Liver (tissue), 9 donors: ENCODE measurements around the gene WFS1. TPM values are rescaled to one million over a fixed set of nuclear protein-coding genes. Genes with fewer than 3 reads are reported as not detected.

Source experiments
- DNase-seq: peaks from one replicate; pipeline ENCODE4 v3.0.0-alpha.2; 2017; ENCODE audit warnings: low spot score
- H3K27ac ChIP-seq, 2 donors: one replicate each; pipeline ENCODE4 v1.7.0; 2013; ENCODE audit warnings: inconsistent platforms in 2 of 2, low read length in 2 of 2, control low read depth in 1 of 2, low read depth in 1 of 2, mild to moderate bottlenecking in 1 of 2
- H3K27me3 ChIP-seq, 4 donors: one replicate each; pipeline versions ENCODE4 v1.6.1 to v1.7.0; 2013; ENCODE audit warnings: low read length in 3 of 4, inconsistent platforms in 1 of 4, mild to moderate bottlenecking in 1 of 4, moderate library complexity in 1 of 4; ENCODE audit not compliant: control insufficient read depth in 4 of 4, insufficient read depth in 4 of 4
- H3K36me3 ChIP-seq, 4 donors: one replicate each; pipeline versions ENCODE4 v1.6.1 to v1.7.0; 2013; ENCODE audit warnings: low read length in 3 of 4, mild to moderate bottlenecking in 3 of 4, low read depth in 1 of 4, moderate library complexity in 1 of 4; ENCODE audit not compliant: control insufficient read depth in 4 of 4, insufficient read depth in 3 of 4
- H3K4me1 ChIP-seq, 4 donors: one replicate each; pipeline versions ENCODE4 v1.6.1 to v1.7.0; 2013; ENCODE audit warnings: low read length in 3 of 4, mild to moderate bottlenecking in 3 of 4, moderate library complexity in 1 of 4; ENCODE audit not compliant: control insufficient read depth in 4 of 4, insufficient read depth in 4 of 4
- H3K4me3 ChIP-seq, 3 donors: one replicate each; pipeline versions ENCODE4 v1.6.1 to v1.7.0; 2013; ENCODE audit warnings: low read length in 3 of 3, control low read depth in 1 of 3, low read depth in 1 of 3, mild to moderate bottlenecking in 1 of 3
- H3K9ac ChIP-seq, 2 donors: one replicate each; pipeline ENCODE4 v1.7.0; 2013; ENCODE audit warnings: low read length in 2 of 2, mild to moderate bottlenecking in 2 of 2, moderate library complexity in 2 of 2, control low read depth in 1 of 2, low read depth in 1 of 2
- H3K9me3 ChIP-seq, 4 donors: one replicate each; pipeline versions ENCODE4 v1.6.1 to v1.7.0; 2013; ENCODE audit warnings: low read length in 3 of 4; ENCODE audit not compliant: control insufficient read depth in 4 of 4
- ATF3 ChIP-seq: IDR thresholded peaks from 2 replicates; pipeline ENCODE4 v1.6.1; 2016; ENCODE audit warnings: antibody characterized with exemption
- EGR1 ChIP-seq, 2 donors: IDR thresholded peaks; 2 replicates each; pipeline ENCODE4 v1.6.1; 2016 to 2018; ENCODE audit warnings: antibody characterized with exemption in 2 of 2, low read depth in 2 of 2
- FOXA1 ChIP-seq: IDR thresholded peaks from 2 replicates; pipeline ENCODE4 v1.6.1; 2016; ENCODE audit warnings: antibody characterized with exemption
- FOXA2 ChIP-seq: IDR thresholded peaks from 2 replicates; pipeline ENCODE4 v1.6.1; 2016; ENCODE audit warnings: antibody characterized with exemption
- GABPA ChIP-seq, 2 donors: IDR thresholded peaks in 1 of 2; conservative IDR thresholded peaks in 1 of 2; 2 replicates each; pipeline ENCODE4 v1.6.1; 2016; ENCODE audit warnings: antibody characterized with exemption in 2 of 2, mild to moderate bottlenecking in 1 of 2, moderate library complexity in 1 of 2
- HNF4A ChIP-seq, 2 donors: conservative IDR thresholded peaks; 2 replicates each; pipeline ENCODE4 v1.6.1; 2016; ENCODE audit warnings: antibody characterized with exemption in 2 of 2, mild to moderate bottlenecking in 2 of 2
- HNF4G ChIP-seq: IDR thresholded peaks from 2 replicates; pipeline ENCODE4 v1.6.1; 2016; ENCODE audit warnings: antibody characterized with exemption
- JUND ChIP-seq, 2 donors: IDR thresholded peaks; 2 replicates each; pipeline ENCODE4 v1.6.1; 2016; ENCODE audit warnings: antibody characterized with exemption in 2 of 2
- MAX ChIP-seq: IDR thresholded peaks from 2 replicates; pipeline ENCODE4 v1.6.1; 2016; ENCODE audit warnings: antibody characterized with exemption
- NR2F2 ChIP-seq: IDR thresholded peaks from 2 replicates; pipeline ENCODE4 v1.6.1; 2016; ENCODE audit warnings: antibody characterized with exemption
- RAD21 ChIP-seq, 2 donors: IDR thresholded peaks; 2 replicates each; pipeline ENCODE4 v1.6.1; 2016; ENCODE audit warnings: antibody characterized with exemption in 2 of 2, mild to moderate bottlenecking in 2 of 2
- REST ChIP-seq: IDR thresholded peaks from 2 replicates; pipeline ENCODE4 v1.6.1; 2016; ENCODE audit warnings: antibody characterized with exemption, mild to moderate bottlenecking
- RXRA ChIP-seq, 2 donors: IDR thresholded peaks; 2 replicates each; pipeline ENCODE4 v1.6.1; 2017 to 2018; ENCODE audit warnings: antibody characterized with exemption in 2 of 2, mild to moderate bottlenecking in 1 of 2
- SP1 ChIP-seq: IDR thresholded peaks from 2 replicates; pipeline ENCODE4 v1.6.1; 2018; ENCODE audit warnings: antibody characterized with exemption, mild to moderate bottlenecking
- TAF1 ChIP-seq: conservative IDR thresholded peaks from 2 replicates; pipeline ENCODE4 v1.6.1; 2016; ENCODE audit warnings: antibody characterized with exemption, mild to moderate bottlenecking
- YY1 ChIP-seq: IDR thresholded peaks from 2 replicates; pipeline ENCODE4 v1.6.1; 2016; ENCODE audit warnings: antibody characterized with exemption, mild to moderate bottlenecking
- ZBTB33 ChIP-seq: IDR thresholded peaks from 2 replicates; pipeline ENCODE4 v1.6.1; 2016; ENCODE audit warnings: antibody characterized with exemption
- WGBS: extraction: QIAGEN DNeasy Blood & Tissue Kit; methylation state at CpG from one replicate; pipeline ENCODE4 v1.1.7; 2013; 5-methylcytosine and 5-hydroxymethylcytosine counted together
- polyA plus RNA-seq, 2 donors: library from polyadenylated mRNA; stranded (reverse) in 1 of 2; unstranded in 1 of 2; fragments of 200-250 nt in 1 of 2; fragments of >200 nt in 1 of 2; fragmentation: Nextera tagmentation in 1 of 2; extraction: Ambion mirVana in 1 of 2; gene quantifications; one replicate each; pipeline versions ENCODE4 v1.2.1 to v1.2.3, GENCODE V29; 2013 to 2015
- total RNA-seq, 2 donors: library from RNA; depleted of rRNA; stranded (reverse); fragments of >200 nt; gene quantifications; one replicate each; pipeline ENCODE4 v1.2.3, GENCODE V29; 2014
- donor health status: healthy.
- donor health status: healthy.
- donor health status: healthy.
- donor health status: healthy.
- donor health status: healthy.

Gene WFS1
- total and polyA plus RNA-seq, 4 donors: 6.0 to 23.9 (median 13.0) TPM

- Histone ChIP-seq H3K27ac (no peak overlapping the region), H3K9ac (no peak overlapping the region), H3K4me3 (no peak overlapping the region), H3K27me3 (no peaks in the 10 kb centered on the region), H3K36me3 (no peaks in the 10 kb centered on the region), H3K9me3 (no peaks in the 10 kb centered on the region), H3K4me1 (no peaks in the 10 kb centered on the region)
- WGBS: 85% methylated on average over 12 of the region's 12 CpGs
- TF ChIP-seq SP1 (no peak), ATF3 (no peak), REST (no peak), RAD21 (IDR thresholded peaks at IDR 0.05) (no peak), HNF4G (no peak), HNF4A (conservative IDR thresholded peaks at IDR 0.05) (no peak), FOXA2 (no peak), FOXA1 (no peak), YY1 (no peak), TAF1 (no peak), MAX (no peak), ZBTB33 (no peak), NR2F2 (no peak), GABPA (IDR thresholded peaks at IDR 0.05 in 1 of 2, conservative IDR thresholded peaks at IDR 0.05 in 1 of 2) (no peak), EGR1 (IDR thresholded peaks at IDR 0.05; ENCODE audit: low read depth in 2 of 2) (no peak)
- no peak for DNase-seq
Observed at GRCh38 chr4:6319530-6320150, 50.0 kb downstream of the WFS1 start.

- no peaks in the 10 kb centered on the region for H3K4me1 ChIP-seq
- DNase-seq: no peak
- H3K27me3 ChIP-seq: no peaks in the 10 kb centered on the region
- H3K36me3 ChIP-seq: no peaks in the 10 kb centered on the region
- H3K9ac ChIP-seq: no peak overlapping the region
- no peak overlapping the region for H3K27ac ChIP-seq
- 77% methylated on average over 6 of the region's 6 CpGs for WGBS
- H3K4me3 ChIP-seq: no peak overlapping the region
- TF ChIP-seq HNF4A (conservative IDR thresholded peaks at IDR 0.05): no peak
- TF ChIP-seq MAX: no peak
- no peak for TF ChIP-seq RXRA (IDR thresholded peaks at IDR 0.05)
- TF ChIP-seq RAD21 (IDR thresholded peaks at IDR 0.05): no peak
- no peak for TF ChIP-seq FOXA2
- no peak for TF ChIP-seq GABPA (IDR thresholded peaks at IDR 0.05 in 1 of 2, conservative IDR thresholded peaks at IDR 0.05 in 1 of 2)
- TF ChIP-seq TAF1: no peak
- no peak for TF ChIP-seq NR2F2
- TF ChIP-seq HNF4G: no peak
- TF ChIP-seq YY1: no peak
- TF ChIP-seq ZBTB33: no peak
- no peak for TF ChIP-seq SP1
- no peak for TF ChIP-seq JUND (IDR thresholded peaks at IDR 0.05)
- no peaks in the 10 kb centered on the region for H3K9me3 ChIP-seq
Observed at GRCh38 chr4:6320663-6321062, 51.0 kb downstream of the WFS1 start.
